Activated CD4-positive, alpha-beta T cell treated with anti-CD3 and anti-CD28 coated beads, Interleukin-2, amount 50 U/mL, for 1 hour (primary cell): ENCODE results near the gene RTEL1.

ENCODE experiments used
- DNase-seq: peaks from one replicate; pipeline ENCODE4 v3.0.0-alpha.2; 2020

The RTEL1 gene

GRCh38 chr20:63743210-63743970, 85.3 kb downstream of the RTEL1 start:
- no peak for DNase-seq

- no peak for DNase-seq
Observed at GRCh38 chr20:63744158-63744557, 86.0 kb downstream of the RTEL1 start.

GRCh38 chr20:63744574-63745423, 86.7 kb downstream of the RTEL1 start:
- no peak for DNase-seq

GRCh38 chr20:63745424-63745805, 87.3 kb downstream of the RTEL1 start:
- DNase-seq = no peak
